K562 (cell line): ENCODE data around the gene PTPN12. TPM values are rescaled to one million over a fixed set of nuclear protein-coding genes. Genes with fewer than 3 reads are reported as not detected.

Experiments
- ATAC-seq: fragments of 200-7000 bp; cut with Tn5 transposase; 3 replicates; pipeline ENCODE4 v1.9.1; 2020; ENCODE audit warnings: moderate library complexity
- BruUV-seq: library from RNA; stranded (reverse); fragments of 400-500 nt; replicated peaks from 2 replicates; lab custom pipeline; 2021; lab: Mats Ljungman, UMichigan
- CTCF ChIA-PET: fragments of 300-600 bp; formaldehyde crosslinking; extraction: SDS; loops from one replicate; lab custom pipeline; 2021; ENCODE audit warnings: low intra/inter-chr PET ratio; lab: Yijun Ruan, JAX
- POLR2A ChIA-PET: fragments of 300-600, 350-650 bp; sonication (Branson Sonifier 250); formaldehyde crosslinking; extraction: SDS; loops from one replicate; lab custom pipeline; 2021; ENCODE audit warnings: antibody characterized with exemption, inconsistent platforms; lab: Yijun Ruan, JAX
- DNase-seq, 4 experiments: peaks; one replicate each; pipeline versions ENCODE4 v3.0.0 to v3.0.0-alpha.2; 2011 to 2018; ENCODE audit warnings: low spot score in 3 of 4, mixed read lengths in 3 of 4; ENCODE audit errors: extremely low read depth in 1 of 4
- FAIRE-seq: peaks from 2 replicates; lab custom pipeline; 2011; peaks lifted over from hg19 to GRCh38; lab: Jason Lieb, UNC
- H2AFZ ChIP-seq: 2 replicates; pipeline ENCODE4 v1.6.0; 2011; ENCODE audit warnings: low read depth, low read length, control low read depth, inconsistent platforms
- H3K27ac ChIP-seq: fragments of 200-600 bp; 3 replicates; pipeline ENCODE4 v1.8.0; 2011; ENCODE audit warnings: low read depth, mild to moderate bottlenecking, control low read depth, inconsistent platforms, low read length, moderate library complexity, mixed read lengths; ENCODE audit errors: extremely low read depth
- H3K27me3 ChIP-seq, 2 experiments: fragments of 300-600 bp in 1 of 2; 2 replicates in 1 of 2; 3 replicates in 1 of 2; pipeline versions ENCODE4 v1.6.0 to v1.8.0; 2011; ENCODE audit warnings: inconsistent platforms in 2 of 2, low read length in 2 of 2, mild to moderate bottlenecking in 1 of 2, mixed read lengths in 1 of 2, moderate library complexity in 1 of 2; ENCODE audit not compliant: control insufficient read depth in 2 of 2, insufficient read depth in 2 of 2
- H3K36me3 ChIP-seq: fragments of 300-600 bp; 3 replicates; pipeline ENCODE4 v1.8.0; 2011; ENCODE audit warnings: mild to moderate bottlenecking, low read length, inconsistent platforms; ENCODE audit not compliant: control insufficient read depth, insufficient read depth
- H3K4me1 ChIP-seq, 2 experiments: fragments of 200-600 bp in 1 of 2; replicated peaks in 1 of 2; 2 replicates in 1 of 2; 3 replicates in 1 of 2; pipeline versions ENCODE4 v1.5.1 to v1.8.0; 2011; ENCODE audit warnings: inconsistent platforms in 2 of 2, low read length in 2 of 2, mild to moderate bottlenecking in 1 of 2, mixed read lengths in 1 of 2, moderate library complexity in 1 of 2; ENCODE audit not compliant: control insufficient read depth in 2 of 2, insufficient read depth in 2 of 2
- H3K4me2 ChIP-seq: 2 replicates; pipeline ENCODE4 v1.6.1; 2011; ENCODE audit warnings: low read length, control low read depth, inconsistent platforms, mixed read lengths; ENCODE audit not compliant: insufficient read depth
- H3K4me3 ChIP-seq: fragments of 200-600 bp; sonication (generic), shearing (Covaris generic); 2 replicates; pipeline ENCODE4 v1.5.1; 2016; ENCODE audit warnings: control low read depth, inconsistent platforms
- H3K79me2 ChIP-seq: fragments of 200-600 bp; 3 replicates; pipeline ENCODE4 v1.8.0; 2011; ENCODE audit warnings: low read length, inconsistent platforms; ENCODE audit not compliant: control insufficient read depth, insufficient read depth
- H3K9ac ChIP-seq, 2 experiments: 2 replicates each; pipeline versions ENCODE4 v1.6.0 to v1.6.1; 2011; ENCODE audit warnings: low read depth in 2 of 2, low read length in 2 of 2, control low read depth in 1 of 2, inconsistent platforms in 1 of 2, mild to moderate bottlenecking in 1 of 2, mixed read lengths in 1 of 2; ENCODE audit not compliant: insufficient read depth in 1 of 2
- H3K9me1 ChIP-seq: one replicate; pipeline ENCODE4 v1.6.0; 2011; ENCODE audit warnings: inconsistent platforms, mild to moderate bottlenecking, low read length, moderate library complexity; ENCODE audit not compliant: control insufficient read depth, insufficient read depth
- H3K9me3 ChIP-seq: replicated peaks from 2 replicates; pipeline ENCODE4 v1.5.1; 2011; ENCODE audit warnings: low read depth, low read length, inconsistent platforms; ENCODE audit not compliant: control insufficient read depth, insufficient read depth
- H4K20me1 ChIP-seq: replicated peaks from 2 replicates; pipeline ENCODE4 v1.6.1; 2011; ENCODE audit warnings: low read length, inconsistent platforms, mixed read lengths; ENCODE audit not compliant: control insufficient read depth, insufficient read depth
- CBX1 ChIP-seq: sonication (generic); IDR thresholded peaks from 2 replicates; pipeline ENCODE4 v1.6.1; 2016; ENCODE audit warnings: antibody characterized with exemption, low read depth, mild to moderate bottlenecking
- JUNB ChIP-seq: fragments of 450-650 bp; formaldehyde crosslinking; conservative IDR thresholded peaks from 2 replicates; pipeline ENCODE4 v1.4.0; 2020; ENCODE audit warnings: mild to moderate bottlenecking
- KDM2B ChIP-seq: fragments of 250-450 bp; sonication (Bioruptor Pico); IDR thresholded peaks from 2 replicates; pipeline ENCODE4 v1.8.0; 2021; ENCODE audit warnings: mild to moderate bottlenecking, moderate library complexity
- PRMT5 ChIP-seq: sonication (generic); formaldehyde crosslinking; IDR thresholded peaks from 2 replicates; pipeline ENCODE4 v1.5.0; 2020; ENCODE audit warnings: missing genetic modification reagents
- PTTG1 ChIP-seq: fragments of 450-650 bp; IDR thresholded peaks from 2 replicates; pipeline ENCODE4 v1.6.1; 2016; ENCODE audit warnings: low read depth, mild to moderate bottlenecking, missing genetic modification characterization, missing compliant biosample characterization
- RBM14 ChIP-seq: fragments of 200-400 bp; formaldehyde crosslinking; IDR thresholded peaks from 2 replicates; pipeline ENCODE4 v1.6.1; 2018; ENCODE audit warnings: low read depth, mild to moderate bottlenecking, low read length, moderate library complexity, borderline replicate concordance; ENCODE audit not compliant: insufficient read depth
- RFX7 ChIP-seq: fragments of 250-450 bp; sonication (Bioruptor Pico); IDR thresholded peaks from 2 replicates; pipeline ENCODE4 v1.5.1; 2021; ENCODE audit warnings: mild to moderate bottlenecking
- SMARCB1 ChIP-seq: IDR thresholded peaks from 2 replicates; pipeline ENCODE4 v1.6.1; 2011; ENCODE audit warnings: improper control_type of control experiment, low read depth; ENCODE audit not compliant: insufficient read length
- TAL1 ChIP-seq: fragments of 450-650 bp; IDR thresholded peaks from 2 replicates; pipeline ENCODE4 v1.6.1; 2016; ENCODE audit warnings: mild to moderate bottlenecking
- TEAD2 ChIP-seq: fragments of 450-650 bp; IDR thresholded peaks from 2 replicates; pipeline ENCODE4 v1.6.1; 2016; ENCODE audit warnings: missing genetic modification characterization, control low read depth, missing compliant biosample characterization
- XRCC5 ChIP-seq: fragments of 200-400 bp; formaldehyde crosslinking; IDR thresholded peaks from 2 replicates; pipeline ENCODE4 v1.6.1; 2017; ENCODE audit warnings: low read depth, mild to moderate bottlenecking, low read length
- ZBTB34 ChIP-seq: fragments of 250-450 bp; sonication (Bioruptor Pico); IDR thresholded peaks from 2 replicates; pipeline ENCODE4 v1.8.0; 2021; ENCODE audit warnings: mild to moderate bottlenecking, moderate library complexity
- ZNF146 ChIP-seq: IDR thresholded peaks from one replicate; pipeline ENCODE4 v1.6.1; 2018; ENCODE audit warnings: missing compliant biosample characterization; ENCODE audit not compliant: unreplicated experiment
- ZNF174 ChIP-seq: fragments of 250-450 bp; sonication (Bioruptor Pico); IDR thresholded peaks from 2 replicates; pipeline ENCODE4 v1.4.0; 2020; ENCODE audit warnings: mild to moderate bottlenecking
- ZNF75A ChIP-seq: fragments of 450-650 bp; formaldehyde crosslinking; IDR thresholded peaks from 2 replicates; pipeline ENCODE4 v1.4.0; 2020; ENCODE audit warnings: mild to moderate bottlenecking
- ZNF766 ChIP-seq: fragments of 200-800 bp; sonication (Bioruptor generic); conservative IDR thresholded peaks from 2 replicates; pipeline ENCODE4 v1.6.1; 2016; ENCODE audit warnings: missing genetic modification characterization, missing compliant biosample characterization
- WGBS: fragments of 100-300 bp; shearing (Covaris generic); methylation state at CpG from one replicate; pipeline ENCODE4 v1.1.6; 2016; ENCODE audit warnings: low coverage, mixed read lengths; ENCODE audit not compliant: insufficient coverage; ENCODE audit errors: missing lambda C conversion rate; 5-methylcytosine and 5-hydroxymethylcytosine counted together
- in situ Hi-C: fragments of 300-500 bp; cut with MboI; formaldehyde crosslinking; loops from 4 replicates; pipeline ENCODE4 v1.15.0; 2018; ENCODE audit warnings: inconsistent platforms, mixed read lengths
- intact Hi-C: fragments of 100-400 bp; cut with micrococcal nuclease; formaldehyde crosslinking; loops from 2 replicates; pipeline ENCODE4 v1.14.2; 2022
- polyA plus RNA-seq, 8 experiments: library from polyadenylated mRNA; depleted of rRNA in 4 of 8; stranded (reverse) in 5 of 8; unstranded in 3 of 8; fragments of >200 nt; fragmentation: Nextera tagmentation in 2 of 8; fragmentation: Illumina TruSeq in 1 of 8; extraction: Ambion mirVana in 2 of 8; extraction: Trizol in 1 of 8; gene quantifications; 2 replicates each; pipeline versions ENCODE4 v1.2.1 to v1.2.3, GENCODE V29; 2011 to 2014; ENCODE audit warnings: inconsistent platforms in 1 of 8, missing spikeins in 1 of 8
- total RNA-seq, 7 experiments: library from RNA; depleted of rRNA in 6 of 7; stranded (reverse); fragments of >200 nt in 6 of 7; fragmentation: Illumina TruSeq in 2 of 7; extraction: Trizol in 2 of 7; gene quantifications; 2 replicates each; pipeline versions ENCODE4 v1.2.1 to v1.2.3, GENCODE V29; 2011 to 2021; ENCODE audit warnings: low replicate concordance in 1 of 7
- TF ChIP-seq, protein P1 (sequence below): fragments of 200-800 bp; sonication (Bioruptor generic); IDR thresholded peaks from 2 replicates; pipeline ENCODE4 v1.6.1; 2017; ENCODE audit warnings: missing genetic modification characterization, missing compliant biosample characterization
- TF ChIP-seq, protein P2 (sequence below): IDR thresholded peaks from 2 replicates; pipeline ENCODE4 v1.6.1; 2012; ENCODE audit warnings: low read depth, low read length, improper control_type of control experiment, borderline replicate concordance

PTPN12 gene
- total and polyA plus RNA-seq, 9 of the 15 experiments (the other 6 are each of a cell fraction or from before 2014, with no cell fraction given): 15.3 to 79.8 (median 26.6) TPM

DNA sequence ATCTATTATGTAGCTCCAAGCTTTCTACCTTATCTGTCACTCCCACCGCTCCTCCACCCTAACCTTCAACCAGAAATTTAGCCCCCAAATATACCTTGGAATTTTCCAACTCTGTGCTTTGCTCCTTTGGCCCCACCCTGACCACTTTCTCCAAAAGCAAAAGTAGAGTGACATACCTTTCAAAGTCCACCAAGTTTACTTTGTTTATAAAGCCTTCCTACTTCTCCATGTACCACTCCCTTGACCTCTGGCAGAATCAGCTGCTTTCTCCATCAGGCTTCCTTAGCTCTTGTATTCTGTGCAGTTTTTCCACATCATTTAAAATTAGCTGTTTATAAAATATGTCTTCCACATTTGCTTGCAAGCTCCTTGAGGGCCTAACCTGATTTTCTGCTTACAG lies 118.3 kb downstream of the PTPN12 start:
- H3K4me3 ChIP-seq: no peak overlapping the region
- in situ Hi-C loops: loop anchor here (5.0 to 25.0 kb wide), 2 partner anchors 97 to 557 kb away; no protein-coding TSS in a partner anchor
- H3K27me3 ChIP-seq: no peaks in the 10 kb centered on the region
- H2AFZ ChIP-seq: no peak overlapping the region
- no peaks in the 10 kb centered on the region for H3K79me2 ChIP-seq
- POLR2A ChIA-PET: interaction anchor here (0.7 kb wide), 1 partner anchor 476 kb away, joined by 3 read pairs; no protein-coding TSS in a partner anchor
- CTCF ChIA-PET: interaction anchor here (0.7 to 1.0 kb wide), 2 partner anchors 104 to 723 kb away, joined by 3 to 4 read pairs; no protein-coding TSS in a partner anchor
- H3K27ac ChIP-seq: no peak overlapping the region
- no TSS peak for BruUV-seq
- FAIRE-seq (no peak), DNase-seq (no peak), ATAC-seq (no peak)
- no peaks in the 10 kb centered on the region for H3K36me3 ChIP-seq
- H4K20me1 ChIP-seq: no peaks in the 10 kb centered on the region
- H3K9me1 ChIP-seq: no peaks in the 10 kb centered on the region
- no peaks in the 10 kb centered on the region for H3K4me1 ChIP-seq
- 86% methylated on average over 1 of the region's 1 CpG for WGBS
- TF ChIP-seq PTTG1 (tag) (no peak), ZNF75A (CRISPR knock-in tag) (no peak), ZNF146 (CRISPR knock-in tag) (no peak), RFX7 (CRISPR knock-in tag) (no peak), ZBTB34 (CRISPR knock-in tag) (no peak), SMARCB1 (no peak), CBX1 (no peak), PRMT5 (no peak), ZNF766 (CRISPR knock-in tag) (no peak), XRCC5 (no peak), RBM14 (no peak), TAL1 (no peak), ZNF174 (CRISPR knock-in tag) (no peak), TEAD2 (no peak), JUNB (CRISPR knock-in tag) (no peak), KDM2B (CRISPR knock-in tag) (no peak)
- TF ChIP-seq, protein P1, sequence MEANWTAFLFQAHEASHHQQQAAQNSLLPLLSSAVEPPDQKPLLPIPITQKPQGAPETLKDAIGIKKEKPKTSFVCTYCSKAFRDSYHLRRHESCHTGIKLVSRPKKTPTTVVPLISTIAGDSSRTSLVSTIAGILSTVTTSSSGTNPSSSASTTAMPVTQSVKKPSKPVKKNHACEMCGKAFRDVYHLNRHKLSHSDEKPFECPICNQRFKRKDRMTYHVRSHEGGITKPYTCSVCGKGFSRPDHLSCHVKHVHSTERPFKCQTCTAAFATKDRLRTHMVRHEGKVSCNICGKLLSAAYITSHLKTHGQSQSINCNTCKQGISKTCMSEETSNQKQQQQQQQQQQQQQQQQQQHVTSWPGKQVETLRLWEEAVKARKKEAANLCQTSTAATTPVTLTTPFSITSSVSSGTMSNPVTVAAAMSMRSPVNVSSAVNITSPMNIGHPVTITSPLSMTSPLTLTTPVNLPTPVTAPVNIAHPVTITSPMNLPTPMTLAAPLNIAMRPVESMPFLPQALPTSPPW: no peak
- TF ChIP-seq, protein P2, sequence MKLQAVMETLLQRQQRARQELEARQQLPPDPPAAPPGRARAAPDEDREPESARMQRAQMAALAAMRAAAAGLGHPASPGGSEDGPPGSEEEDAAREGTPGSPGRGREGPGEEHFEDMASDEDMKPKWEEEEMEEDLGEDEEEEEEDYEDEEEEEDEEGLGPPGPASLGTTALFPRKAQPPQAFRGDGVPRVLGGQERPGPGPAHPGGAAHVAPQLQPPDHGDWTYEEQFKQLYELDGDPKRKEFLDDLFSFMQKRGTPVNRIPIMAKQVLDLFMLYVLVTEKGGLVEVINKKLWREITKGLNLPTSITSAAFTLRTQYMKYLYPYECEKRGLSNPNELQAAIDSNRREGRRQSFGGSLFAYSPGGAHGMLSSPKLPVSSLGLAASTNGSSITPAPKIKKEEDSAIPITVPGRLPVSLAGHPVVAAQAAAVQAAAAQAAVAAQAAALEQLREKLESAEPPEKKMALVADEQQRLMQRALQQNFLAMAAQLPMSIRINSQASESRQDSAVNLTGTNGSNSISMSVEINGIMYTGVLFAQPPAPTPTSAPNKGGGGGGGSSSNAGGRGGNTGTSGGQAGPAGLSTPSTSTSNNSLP: no peak
- TF ChIP-seq, all 486 proteins: peak for 0
- no peaks in the 10 kb centered on the region for H3K9me3 ChIP-seq
- H3K4me2 ChIP-seq: no peak overlapping the region
- intact Hi-C loops: loop anchor here (5.0 to 10.0 kb wide), 3 partner anchors 287 to 569 kb away; no protein-coding TSS in a partner anchor
- no peak overlapping the region for H3K9ac ChIP-seq
